Measurements from ENCODE around the gene NEGR1.

DNA sequence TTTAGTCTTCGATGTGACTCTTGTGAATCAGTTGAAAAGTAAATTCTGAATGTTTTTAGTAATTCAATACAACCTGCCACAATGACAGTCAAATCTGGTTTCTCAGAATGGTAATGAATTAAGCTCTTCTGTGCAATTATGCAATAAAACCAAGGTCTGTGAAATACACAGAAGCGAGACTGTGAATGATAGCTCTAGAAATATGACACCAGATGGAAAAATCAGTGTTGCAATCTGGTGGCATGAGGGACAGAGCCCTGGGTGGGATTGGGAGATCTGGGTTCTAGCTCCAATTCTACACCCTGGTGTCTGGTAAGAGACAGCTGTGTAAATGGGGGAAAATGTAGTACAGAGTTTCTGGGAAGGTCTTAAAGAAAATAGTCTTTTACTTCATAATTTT lies 615.1 kb downstream of the NEGR1 start:
- TF ChIP-seq POLR2A (IDR thresholded peaks at IDR 0.05): no peak
- TF ChIP-seq, protein P1, sequence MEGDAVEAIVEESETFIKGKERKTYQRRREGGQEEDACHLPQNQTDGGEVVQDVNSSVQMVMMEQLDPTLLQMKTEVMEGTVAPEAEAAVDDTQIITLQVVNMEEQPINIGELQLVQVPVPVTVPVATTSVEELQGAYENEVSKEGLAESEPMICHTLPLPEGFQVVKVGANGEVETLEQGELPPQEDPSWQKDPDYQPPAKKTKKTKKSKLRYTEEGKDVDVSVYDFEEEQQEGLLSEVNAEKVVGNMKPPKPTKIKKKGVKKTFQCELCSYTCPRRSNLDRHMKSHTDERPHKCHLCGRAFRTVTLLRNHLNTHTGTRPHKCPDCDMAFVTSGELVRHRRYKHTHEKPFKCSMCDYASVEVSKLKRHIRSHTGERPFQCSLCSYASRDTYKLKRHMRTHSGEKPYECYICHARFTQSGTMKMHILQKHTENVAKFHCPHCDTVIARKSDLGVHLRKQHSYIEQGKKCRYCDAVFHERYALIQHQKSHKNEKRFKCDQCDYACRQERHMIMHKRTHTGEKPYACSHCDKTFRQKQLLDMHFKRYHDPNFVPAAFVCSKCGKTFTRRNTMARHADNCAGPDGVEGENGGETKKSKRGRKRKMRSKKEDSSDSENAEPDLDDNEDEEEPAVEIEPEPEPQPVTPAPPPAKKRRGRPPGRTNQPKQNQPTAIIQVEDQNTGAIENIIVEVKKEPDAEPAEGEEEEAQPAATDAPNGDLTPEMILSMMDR (IDR thresholded peaks at IDR 0.05): no peak
